HG03280 (cell line): ENCODE data around the gene PI4K2B.
"Not testable (repeated sequence)": the region's sequence is repeated elsewhere in the genome, so short reads cannot be mapped to it uniquely, and the experiment has no call there.

Experiments
- ATAC-seq: cut with Tn5 transposase; IDR thresholded peaks from one replicate; pipeline ENCODE4 v1.9.1; 2021; ENCODE audit warnings: mild to moderate bottlenecking, moderate library complexity; ENCODE audit not compliant: unreplicated experiment

Gene PI4K2B

DNA sequence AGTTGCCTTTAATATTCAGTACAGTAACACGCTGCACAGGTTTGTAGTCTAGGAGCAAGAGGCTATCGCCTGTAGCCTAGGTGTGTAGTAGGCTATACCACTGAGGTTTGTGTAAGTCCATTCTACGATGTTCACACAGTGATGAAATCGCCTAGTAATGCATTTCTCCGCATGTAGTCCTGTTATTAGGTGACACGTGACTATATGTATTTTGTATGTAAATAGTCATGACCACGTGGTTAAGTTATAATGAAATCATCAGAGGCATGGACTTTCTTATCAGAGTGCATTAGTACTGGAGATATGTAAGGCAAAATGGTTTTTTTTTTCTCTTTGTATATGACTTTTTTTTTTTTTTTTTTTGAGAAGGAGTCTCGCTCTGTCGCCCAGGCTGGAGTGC is 68.8 kb downstream of the PI4K2B start:
- no peak for ATAC-seq

- ATAC-seq: no peak
Observed at GRCh38 chr4:25303578-25303977, 69.7 kb downstream of the PI4K2B start.

GRCh38 chr4:25306518-25307057 is 72.8 kb downstream of the PI4K2B start:
- ATAC-seq: no peak

GRCh38 chr4:25307596-25307995 is 73.8 kb downstream of the PI4K2B start:
- ATAC-seq: no peak

GRCh38 chr4:25308306-25308705 is 74.5 kb downstream of the PI4K2B start:
- no peak for ATAC-seq

- no peak for ATAC-seq
Observed at GRCh38 chr4:25308761-25309160, 74.9 kb downstream of the PI4K2B start.

DNA sequence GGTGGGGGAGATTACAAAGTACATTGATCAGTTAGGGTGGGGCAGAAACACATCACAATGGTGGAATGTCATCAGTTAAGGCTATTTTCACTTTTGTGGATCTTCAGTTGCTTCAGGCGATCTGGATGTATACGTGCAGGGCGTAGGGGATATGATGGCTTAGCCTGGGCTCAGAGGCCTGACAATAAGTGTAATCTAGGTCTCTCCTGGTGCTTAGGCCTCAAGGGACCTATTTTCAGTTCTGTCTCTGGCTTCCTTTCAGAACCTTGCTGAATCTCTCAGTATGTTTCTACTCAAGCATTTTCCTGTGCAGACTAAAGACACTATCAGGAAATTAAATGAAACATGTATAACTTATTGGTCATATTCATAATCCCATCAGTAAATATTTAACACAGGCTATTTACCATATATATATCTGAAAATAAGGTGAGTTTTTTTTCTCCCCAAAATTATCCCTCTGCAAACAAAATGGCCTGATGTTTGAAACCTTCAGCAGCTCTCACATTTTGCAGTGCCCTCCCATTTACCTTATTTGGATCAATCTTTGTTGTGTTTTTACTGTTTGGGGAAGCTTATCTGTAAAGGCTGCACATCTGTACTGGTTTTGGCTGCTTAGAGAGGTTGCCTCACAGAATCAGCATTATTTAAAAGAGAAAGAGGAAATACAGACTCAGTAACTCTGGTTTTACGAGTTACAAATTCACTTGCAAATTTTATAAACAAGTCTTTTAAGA is 76.4 kb downstream of the PI4K2B start:
- peak; percentile 44 for ATAC-seq

DNA sequence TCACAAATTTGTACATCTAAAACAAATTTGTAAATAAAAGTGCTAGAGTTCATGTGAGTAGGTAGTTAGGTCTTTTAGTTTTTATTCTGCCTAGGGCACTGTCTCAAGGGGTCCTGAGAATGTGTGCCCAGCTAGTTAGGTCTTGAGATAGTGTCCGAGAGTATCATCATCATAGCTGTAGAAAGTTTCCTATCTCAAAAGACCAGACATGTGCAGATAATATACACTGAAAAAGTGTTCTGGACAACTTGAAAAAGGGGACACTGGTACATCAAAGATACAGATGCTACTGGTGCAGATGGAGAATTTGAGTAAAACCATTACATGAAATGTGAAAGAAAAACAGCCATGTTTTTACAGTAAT is 77.0 kb downstream of the PI4K2B start:
- ATAC-seq: no peak

DNA sequence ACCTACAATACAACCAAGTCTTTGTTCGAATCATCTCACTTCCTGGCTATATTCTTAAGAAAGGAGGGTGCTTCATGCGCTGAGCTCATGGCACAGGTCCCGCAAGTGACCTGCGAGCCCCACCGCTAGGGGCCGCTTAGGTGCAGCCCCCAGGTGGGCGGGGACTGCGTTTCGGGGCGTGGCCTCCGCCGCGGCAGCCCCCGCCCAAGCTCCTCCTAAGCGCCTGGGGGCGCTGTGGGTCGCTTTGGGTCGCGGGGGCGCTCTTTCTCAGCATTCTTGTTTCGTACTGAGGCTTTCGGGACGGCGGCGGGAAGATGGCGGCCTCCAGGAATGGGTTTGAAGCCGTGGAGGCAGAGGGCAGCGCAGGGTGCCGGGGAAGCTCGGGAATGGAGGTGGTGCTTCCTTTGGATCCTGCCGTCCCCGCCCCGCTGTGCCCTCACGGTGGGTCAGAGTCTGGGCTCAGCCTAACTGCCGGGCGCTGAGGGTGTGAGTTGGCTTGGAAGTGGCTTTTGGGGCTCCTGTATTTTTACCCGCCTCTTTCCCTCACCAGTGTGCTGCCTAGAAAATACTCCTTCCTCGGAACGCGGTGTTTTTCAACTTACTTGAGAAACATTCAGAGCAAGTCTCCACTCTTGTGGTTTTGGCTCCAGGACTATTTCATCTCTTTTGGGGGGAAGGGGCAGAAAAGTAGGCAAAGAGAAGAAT is 78.8 kb downstream of the PI4K2B start, which contains the start of gene ZCCHC4:
Gene ZCCHC4 (plus strand): TSS at position 279 of the 705 bp plus-strand sequence. CDS start 36 bp downstream, at position 315.
- peak; percentile 89 for ATAC-seq

- ATAC-seq: no peak
Observed at GRCh38 chr4:25313201-25313895, 79.5 kb downstream of the PI4K2B start.

GRCh38 chr4:25320336-25320735 is 86.5 kb downstream of the PI4K2B start:
- ATAC-seq: no peak

DNA sequence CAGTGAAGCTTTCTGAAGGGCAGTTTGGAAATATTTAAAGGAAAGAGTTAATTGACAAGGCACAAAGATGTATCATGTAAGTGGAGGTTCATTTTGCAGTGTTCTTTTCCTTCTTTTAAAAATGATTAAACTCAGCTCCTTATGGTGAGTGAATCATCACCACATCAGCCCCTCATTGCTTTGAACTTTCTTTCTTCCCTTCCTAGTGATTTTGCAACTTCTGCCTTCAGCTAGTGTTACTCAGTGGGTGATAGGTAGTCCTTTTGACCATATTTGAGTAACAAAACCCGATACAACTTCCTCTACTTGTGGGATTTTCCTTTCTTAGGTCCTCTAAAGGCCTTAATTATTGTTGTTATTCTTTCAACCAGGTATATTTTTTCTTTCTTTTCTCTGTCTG is 86.9 kb downstream of the PI4K2B start:
- ATAC-seq: no peak

GRCh38 chr4:25321703-25322102 is 87.9 kb downstream of the PI4K2B start:
- ATAC-seq: no peak

- not testable (repeated sequence) for ATAC-seq
Observed at GRCh38 chr4:25328463-25328862, 94.6 kb downstream of the PI4K2B start.
